Breast epithelium (tissue), 3 donors: ENCODE measurements around the gene PELI3.

ENCODE experiments used
- POLR2A ChIP-seq: fragments of 450-650 bp; IDR thresholded peaks from one replicate; pipeline ENCODE4 v1.6.1; 2016; ENCODE audit warnings: antibody characterized with exemption, mild to moderate bottlenecking, moderate library complexity
- POLR2AphosphoS5 ChIP-seq, 3 donors: sonication (generic); formaldehyde crosslinking; IDR thresholded peaks; one replicate each; pipeline ENCODE4 v1.6.1; 2017; ENCODE audit warnings: antibody characterized with exemption in 3 of 3
- TF ChIP-seq, protein P1 (sequence below), 3 donors: fragments of 450-650 bp; IDR thresholded peaks; one replicate each; pipeline ENCODE4 v1.5.1; 2016 to 2017; ENCODE audit warnings: antibody characterized with exemption in 3 of 3, mild to moderate bottlenecking in 3 of 3, moderate library complexity in 3 of 3

DNA sequence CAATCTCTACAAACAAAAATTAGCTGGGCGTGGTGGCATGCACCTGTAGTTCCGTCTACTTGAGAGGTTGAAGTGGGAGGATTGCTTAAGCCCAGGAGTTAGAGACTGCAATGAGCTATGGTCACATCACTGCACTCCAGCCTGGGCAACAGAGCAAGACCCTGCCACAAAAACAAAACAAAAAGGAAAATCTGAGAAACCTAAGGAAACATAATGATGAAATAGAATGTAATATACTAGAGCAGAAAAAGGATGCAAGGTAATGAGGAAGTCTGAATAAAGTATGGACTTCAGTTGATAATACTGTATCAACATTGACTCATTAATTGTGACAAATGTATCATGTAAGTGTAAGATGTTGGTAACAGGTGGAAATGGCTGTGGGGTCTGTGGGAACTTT, 37.8 kb upstream of the PELI3 start:
- TF ChIP-seq, protein P1, sequence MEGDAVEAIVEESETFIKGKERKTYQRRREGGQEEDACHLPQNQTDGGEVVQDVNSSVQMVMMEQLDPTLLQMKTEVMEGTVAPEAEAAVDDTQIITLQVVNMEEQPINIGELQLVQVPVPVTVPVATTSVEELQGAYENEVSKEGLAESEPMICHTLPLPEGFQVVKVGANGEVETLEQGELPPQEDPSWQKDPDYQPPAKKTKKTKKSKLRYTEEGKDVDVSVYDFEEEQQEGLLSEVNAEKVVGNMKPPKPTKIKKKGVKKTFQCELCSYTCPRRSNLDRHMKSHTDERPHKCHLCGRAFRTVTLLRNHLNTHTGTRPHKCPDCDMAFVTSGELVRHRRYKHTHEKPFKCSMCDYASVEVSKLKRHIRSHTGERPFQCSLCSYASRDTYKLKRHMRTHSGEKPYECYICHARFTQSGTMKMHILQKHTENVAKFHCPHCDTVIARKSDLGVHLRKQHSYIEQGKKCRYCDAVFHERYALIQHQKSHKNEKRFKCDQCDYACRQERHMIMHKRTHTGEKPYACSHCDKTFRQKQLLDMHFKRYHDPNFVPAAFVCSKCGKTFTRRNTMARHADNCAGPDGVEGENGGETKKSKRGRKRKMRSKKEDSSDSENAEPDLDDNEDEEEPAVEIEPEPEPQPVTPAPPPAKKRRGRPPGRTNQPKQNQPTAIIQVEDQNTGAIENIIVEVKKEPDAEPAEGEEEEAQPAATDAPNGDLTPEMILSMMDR (IDR thresholded peaks at IDR 0.05): no peak
- TF ChIP-seq POLR2AphosphoS5 (IDR thresholded peaks at IDR 0.05) (no peak), POLR2A (no peak)
